Osteoblast (primary cell): ENCODE measurements around the gene DPYSL3. TPM values are rescaled to one million over a fixed set of nuclear protein-coding genes. Genes with fewer than 3 reads are reported as not detected.
"Not testable (repeated sequence)": the region's sequence is repeated elsewhere in the genome, so short reads cannot be mapped to it uniquely, and the experiment has no call there.

Experiments used
- DNase-seq: peaks from one replicate; pipeline ENCODE4 v3.0.0; 2011; ENCODE audit warnings: low spot score, mixed read lengths; ENCODE audit not compliant: insufficient read length; ENCODE audit errors: missing footprints
- H2AFZ ChIP-seq: 2 replicates; pipeline ENCODE4 v1.6.0; 2011; ENCODE audit warnings: mild to moderate bottlenecking, low read length
- H3K27ac ChIP-seq: 2 replicates; pipeline ENCODE4 v1.5.1; 2011; ENCODE audit warnings: mild to moderate bottlenecking, low read depth, low read length, moderate library complexity
- H3K27me3 ChIP-seq: 2 replicates; pipeline ENCODE4 v1.6.0; 2012; ENCODE audit warnings: mild to moderate bottlenecking, control low read depth, inconsistent platforms, low read length, moderate library complexity; ENCODE audit not compliant: insufficient read depth
- H3K36me3 ChIP-seq: 2 replicates; pipeline ENCODE4 v1.5.1; 2011; ENCODE audit warnings: mild to moderate bottlenecking, low read length, control low read depth, moderate library complexity; ENCODE audit not compliant: insufficient read depth
- H3K4me1 ChIP-seq: 2 replicates; pipeline ENCODE4 v1.5.1; 2011; ENCODE audit warnings: mild to moderate bottlenecking, low read length, control low read depth, moderate library complexity; ENCODE audit not compliant: insufficient read depth
- H3K4me2 ChIP-seq: 2 replicates; pipeline ENCODE4 v1.6.0; 2011; ENCODE audit warnings: mild to moderate bottlenecking, low read length; ENCODE audit not compliant: insufficient read depth
- H3K4me3 ChIP-seq: fragments of 200-600 bp; sonication (generic); 3 replicates; pipeline ENCODE4 v1.5.1; 2012; ENCODE audit warnings: mild to moderate bottlenecking, low read length, inconsistent platforms; ENCODE audit not compliant: insufficient read depth
- H3K79me2 ChIP-seq: 2 replicates; pipeline ENCODE4 v1.6.0; 2012; ENCODE audit warnings: mild to moderate bottlenecking, low read length, control low read depth, inconsistent platforms; ENCODE audit not compliant: insufficient read depth
- H3K9me3 ChIP-seq: 2 replicates; pipeline ENCODE4 v1.5.1; 2011; ENCODE audit warnings: low read depth, low read length, control low read depth
- H4K20me1 ChIP-seq: 2 replicates; pipeline ENCODE4 v1.6.0; 2012; ENCODE audit warnings: mild to moderate bottlenecking, low read length, control low read depth; ENCODE audit not compliant: insufficient read depth
- total RNA-seq: library from RNA; depleted of rRNA; stranded (reverse); fragments of >200 nt; gene quantifications from 2 replicates; pipeline ENCODE4 v1.2.3, GENCODE V29; 2012
- TF ChIP-seq, protein P1 (sequence below): IDR thresholded peaks from 2 replicates; pipeline ENCODE4 v1.5.1; 2011; ENCODE audit warnings: mild to moderate bottlenecking, low read depth, low read length, moderate library complexity; ENCODE audit errors: extremely low read depth

Gene DPYSL3
- total RNA-seq, 1 donor = 119 TPM

DNA sequence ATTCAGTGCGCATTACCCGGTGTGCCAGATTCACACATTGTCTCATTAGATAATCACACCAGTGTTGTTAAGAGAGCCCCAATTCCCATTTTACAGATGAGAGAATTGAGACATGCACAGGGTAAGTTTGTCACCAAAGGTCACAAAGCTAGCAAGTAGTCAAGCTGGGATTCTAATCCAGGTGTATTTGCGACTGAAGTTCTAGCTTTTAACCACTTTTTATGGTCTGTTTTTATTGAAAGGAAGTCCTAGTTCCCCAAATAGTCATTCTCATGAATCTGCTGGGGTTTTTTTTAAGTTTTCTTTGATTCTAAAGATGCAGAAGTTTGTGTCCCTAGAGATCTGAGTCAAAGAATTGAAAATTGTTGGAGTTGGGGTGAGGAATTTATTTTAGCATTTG is 136.5 kb downstream of the DPYSL3 start:
- no peaks in the 10 kb centered on the region for H3K9me3 ChIP-seq
- peaks cover 12% of the 10 kb centered on the region for H3K4me1 ChIP-seq
- no peaks in the 10 kb centered on the region for H3K36me3 ChIP-seq
- no peak overlapping the region for H3K4me2 ChIP-seq
- no peak for DNase-seq
- H3K27ac ChIP-seq = no peak overlapping the region
- H3K79me2 ChIP-seq = no peaks in the 10 kb centered on the region
- H3K4me3 ChIP-seq = no peak overlapping the region
- TF ChIP-seq, protein P1, sequence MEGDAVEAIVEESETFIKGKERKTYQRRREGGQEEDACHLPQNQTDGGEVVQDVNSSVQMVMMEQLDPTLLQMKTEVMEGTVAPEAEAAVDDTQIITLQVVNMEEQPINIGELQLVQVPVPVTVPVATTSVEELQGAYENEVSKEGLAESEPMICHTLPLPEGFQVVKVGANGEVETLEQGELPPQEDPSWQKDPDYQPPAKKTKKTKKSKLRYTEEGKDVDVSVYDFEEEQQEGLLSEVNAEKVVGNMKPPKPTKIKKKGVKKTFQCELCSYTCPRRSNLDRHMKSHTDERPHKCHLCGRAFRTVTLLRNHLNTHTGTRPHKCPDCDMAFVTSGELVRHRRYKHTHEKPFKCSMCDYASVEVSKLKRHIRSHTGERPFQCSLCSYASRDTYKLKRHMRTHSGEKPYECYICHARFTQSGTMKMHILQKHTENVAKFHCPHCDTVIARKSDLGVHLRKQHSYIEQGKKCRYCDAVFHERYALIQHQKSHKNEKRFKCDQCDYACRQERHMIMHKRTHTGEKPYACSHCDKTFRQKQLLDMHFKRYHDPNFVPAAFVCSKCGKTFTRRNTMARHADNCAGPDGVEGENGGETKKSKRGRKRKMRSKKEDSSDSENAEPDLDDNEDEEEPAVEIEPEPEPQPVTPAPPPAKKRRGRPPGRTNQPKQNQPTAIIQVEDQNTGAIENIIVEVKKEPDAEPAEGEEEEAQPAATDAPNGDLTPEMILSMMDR = no peak
- no peak overlapping the region for H2AFZ ChIP-seq
- H4K20me1 ChIP-seq = no peaks in the 10 kb centered on the region
- H3K27me3 ChIP-seq = no peaks in the 10 kb centered on the region

DNA sequence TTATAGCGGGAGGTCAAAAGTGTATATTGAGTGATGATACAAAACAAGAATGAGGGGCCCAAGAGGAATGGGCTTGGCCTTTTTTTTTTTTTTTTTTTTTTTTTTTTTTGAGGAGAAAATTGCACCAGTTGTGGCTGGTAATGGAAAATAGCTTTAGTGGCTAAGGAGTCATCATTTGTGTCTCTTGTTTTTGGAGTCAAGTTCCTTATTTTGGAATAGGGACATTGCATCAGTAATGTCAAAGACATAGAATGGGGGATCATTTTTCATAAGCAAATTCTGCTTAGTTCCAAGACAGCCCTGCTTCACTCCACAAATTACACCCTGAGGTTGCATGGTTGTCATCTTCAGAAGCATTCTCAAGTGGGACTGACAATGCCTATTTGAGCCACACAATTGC is 137.7 kb downstream of the DPYSL3 start:
- TF ChIP-seq, protein P1 = no peak
- no peaks in the 10 kb centered on the region for H3K9me3 ChIP-seq
- H3K79me2 ChIP-seq = no peaks in the 10 kb centered on the region
- H3K27ac ChIP-seq = no peak overlapping the region
- peaks cover 12% of the 10 kb centered on the region for H3K4me1 ChIP-seq
- H3K4me2 ChIP-seq = no peak overlapping the region
- H2AFZ ChIP-seq = no peak overlapping the region
- no peak overlapping the region for H3K4me3 ChIP-seq
- no peak for DNase-seq
- no peaks in the 10 kb centered on the region for H4K20me1 ChIP-seq
- no peaks in the 10 kb centered on the region for H3K27me3 ChIP-seq
- H3K36me3 ChIP-seq = no peaks in the 10 kb centered on the region

DNA sequence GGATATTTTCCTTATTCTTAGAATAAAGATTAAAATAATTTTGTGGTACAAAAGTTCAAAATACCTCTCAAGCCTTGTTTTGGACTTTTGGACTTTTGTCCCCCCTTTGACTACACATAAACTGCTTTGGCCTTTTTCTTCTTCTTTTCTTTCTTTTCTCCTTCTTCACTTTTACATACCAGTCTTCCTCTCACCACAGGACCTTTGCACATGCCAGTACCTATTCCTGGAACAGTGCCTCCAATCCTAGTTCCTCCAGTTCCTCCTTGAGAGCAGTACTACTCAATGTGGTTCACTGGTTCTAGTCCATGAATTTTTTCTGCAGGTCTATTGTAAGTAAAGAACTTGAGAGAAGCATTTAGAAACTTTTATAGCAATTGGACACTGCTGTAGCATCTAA is 138.6 kb downstream of the DPYSL3 start:
- Histone ChIP-seq H3K4me3 (no peak overlapping the region), H3K4me2 (no peak overlapping the region), H3K27ac (no peak overlapping the region), H3K4me1 (peaks cover 12% of the 10 kb centered on the region), H2AFZ (no peak overlapping the region), H3K27me3 (no peaks in the 10 kb centered on the region), H3K36me3 (no peaks in the 10 kb centered on the region), H3K9me3 (no peaks in the 10 kb centered on the region), H3K79me2 (no peaks in the 10 kb centered on the region), H4K20me1 (no peaks in the 10 kb centered on the region)
- no peak for DNase-seq
- TF ChIP-seq, protein P1 = no peak

DNA sequence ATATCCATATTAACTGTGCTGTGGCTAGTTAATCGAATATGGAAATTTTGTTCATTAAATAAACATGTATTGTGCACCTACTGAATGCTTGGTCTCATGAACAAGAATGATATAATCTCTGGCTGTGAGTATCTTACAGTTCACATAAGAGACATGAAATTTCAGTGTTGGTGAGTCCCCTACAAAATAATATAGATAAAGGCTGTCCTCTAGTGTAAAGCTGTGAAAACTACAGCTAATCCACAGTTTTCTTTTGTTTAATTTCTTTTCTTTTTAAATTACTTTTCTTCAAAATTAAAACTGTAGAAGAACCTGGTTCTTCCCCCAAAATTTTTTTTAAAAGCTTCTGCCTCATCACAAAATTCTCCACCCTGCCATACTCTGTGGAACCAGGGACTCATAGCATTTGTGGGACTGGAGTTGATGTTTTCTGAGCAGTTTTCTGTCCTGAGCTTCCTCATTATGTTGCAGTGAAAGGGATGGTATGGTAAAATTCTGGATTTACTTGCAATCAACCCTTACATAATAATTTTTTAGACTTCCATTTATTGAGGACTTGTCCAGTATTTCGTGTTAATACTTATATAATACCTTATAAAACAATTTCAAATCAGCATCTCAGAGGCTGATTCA is 140.0 kb downstream of the DPYSL3 start:
- Histone ChIP-seq H3K27me3 (no peaks in the 10 kb centered on the region), H3K27ac (no peak overlapping the region), H3K79me2 (no peaks in the 10 kb centered on the region), H3K4me1 (peaks cover 12% of the 10 kb centered on the region), H3K4me2 (peak overlapping the region; percentile 61), H2AFZ (no peak overlapping the region), H3K9me3 (no peaks in the 10 kb centered on the region), H4K20me1 (no peaks in the 10 kb centered on the region), H3K4me3 (peak overlapping the region; percentile 34), H3K36me3 (no peaks in the 10 kb centered on the region)
- DNase-seq = no peak
- TF ChIP-seq, protein P1 = peak; percentile 76

DNA sequence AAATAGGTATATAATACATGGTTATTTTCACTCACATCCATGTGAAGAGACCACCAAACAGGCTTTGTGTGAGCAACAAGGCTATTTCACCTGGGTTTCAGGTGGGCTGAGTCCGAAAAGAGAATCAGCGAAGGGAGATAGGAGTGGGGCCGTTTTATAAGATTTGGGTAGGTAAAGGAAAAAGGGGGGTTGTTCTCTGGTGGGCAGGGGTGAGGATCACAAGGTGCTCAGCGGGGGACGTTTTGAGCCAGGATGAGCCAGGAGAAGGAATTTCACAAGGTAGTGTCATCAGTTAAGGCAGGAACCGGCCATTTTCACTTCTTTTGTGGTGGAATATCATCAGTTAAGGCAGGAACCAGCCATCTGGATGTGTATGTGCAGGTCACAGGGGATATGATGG is 142.5 kb downstream of the DPYSL3 start:
- not testable (repeated sequence) for H3K79me2 ChIP-seq, H2AFZ ChIP-seq, H3K27me3 ChIP-seq, H4K20me1 ChIP-seq, H3K4me2 ChIP-seq, H3K4me3 ChIP-seq, DNase-seq, H3K27ac ChIP-seq, H3K36me3 ChIP-seq, H3K9me3 ChIP-seq
- H3K4me1 ChIP-seq = peaks cover 12% of the 10 kb centered on the region
